Measurements from ENCODE around the gene BBS9.
"Not testable (repeated sequence)": the region's sequence is repeated elsewhere in the genome, so short reads cannot be mapped to it uniquely, and the experiment has no call there.

The BBS9 gene

GRCh38 chr7:33497051-33497450 lies 367.7 kb downstream of the BBS9 start:
- in situ Hi-C loops (cut with HindIII; ENCODE audit: low pct_ligation_motif_present, low pct_unique_long_range_greater_than_20kb, low sequenced_read_pairs), result no loop called here
- DNase-seq, result no peak

GRCh38 chr7:33500703-33501701 lies 371.6 kb downstream of the BBS9 start:
- no peak for DNase-seq

GRCh38 chr7:33503014-33503413 lies 373.6 kb downstream of the BBS9 start:
- DNase-seq, result no peak
- in situ Hi-C loops (cut with HindIII; ENCODE audit: low pct_ligation_motif_present, low pct_unique_long_range_greater_than_20kb, low sequenced_read_pairs), result no loop called here

More at GRCh38 chr7:33500703-33501701, 371.6 kb downstream of the BBS9 start:
- in situ Hi-C loops (cut with HindIII; ENCODE audit: low pct_ligation_motif_present, low pct_unique_long_range_greater_than_20kb, low sequenced_read_pairs), result no loop called here

GRCh38 chr7:33503736-33504135 lies 374.4 kb downstream of the BBS9 start:
- DNase-seq, result no peak
- in situ Hi-C loops (cut with HindIII; ENCODE audit: low pct_ligation_motif_present, low pct_unique_long_range_greater_than_20kb, low sequenced_read_pairs), result no loop called here

GRCh38 chr7:33504266-33504665 lies 374.9 kb downstream of the BBS9 start:
- DNase-seq, result no peak
- in situ Hi-C loops (cut with HindIII; ENCODE audit: low pct_ligation_motif_present, low pct_unique_long_range_greater_than_20kb, low sequenced_read_pairs), result no loop called here

GRCh38 chr7:33509206-33509605 lies 379.8 kb downstream of the BBS9 start:
- in situ Hi-C loops (cut with HindIII; ENCODE audit: low pct_ligation_motif_present, low pct_unique_long_range_greater_than_20kb, low sequenced_read_pairs), result no loop called here
- DNase-seq, result no peak

GRCh38 chr7:33511778-33512177 lies 382.4 kb downstream of the BBS9 start:
- no peak for DNase-seq
- in situ Hi-C loops (cut with HindIII; ENCODE audit: low pct_ligation_motif_present, low pct_unique_long_range_greater_than_20kb, low sequenced_read_pairs), result no loop called here

GRCh38 chr7:33516568-33516967 lies 387.2 kb downstream of the BBS9 start:
- in situ Hi-C loops (cut with HindIII; ENCODE audit: low pct_ligation_motif_present, low pct_unique_long_range_greater_than_20kb, low sequenced_read_pairs), result no loop called here
- DNase-seq, result no peak

- in situ Hi-C loops (cut with HindIII; ENCODE audit: low pct_ligation_motif_present, low pct_unique_long_range_greater_than_20kb, low sequenced_read_pairs), result no loop called here
- no peak for DNase-seq
These were observed 387.8 kb downstream of the BBS9 start for GRCh38 chr7:33517191-33517590.

GRCh38 chr7:33527008-33527407 lies 397.6 kb downstream of the BBS9 start:
- DNase-seq; in situ Hi-C loops (cut with HindIII; ENCODE audit: low pct_ligation_motif_present, low pct_unique_long_range_greater_than_20kb, low sequenced_read_pairs): not testable (repeated sequence)

GRCh38 chr7:33527613-33528012 lies 398.2 kb downstream of the BBS9 start:
- DNase-seq; in situ Hi-C loops (cut with HindIII; ENCODE audit: low pct_ligation_motif_present, low pct_unique_long_range_greater_than_20kb, low sequenced_read_pairs): not testable (repeated sequence)

GRCh38 chr7:33529070-33529469 lies 399.7 kb downstream of the BBS9 start:
- no peak for DNase-seq
- in situ Hi-C loops (cut with HindIII; ENCODE audit: low pct_ligation_motif_present, low pct_unique_long_range_greater_than_20kb, low sequenced_read_pairs), result no loop called here

- in situ Hi-C loops (cut with HindIII; ENCODE audit: low pct_ligation_motif_present, low pct_unique_long_range_greater_than_20kb, low sequenced_read_pairs), result no loop called here
- DNase-seq, result no peak
These were observed 401.3 kb downstream of the BBS9 start for GRCh38 chr7:33530664-33531063.

GRCh38 chr7:33531888-33532287 lies 402.5 kb downstream of the BBS9 start:
- in situ Hi-C loops (cut with HindIII; ENCODE audit: low pct_ligation_motif_present, low pct_unique_long_range_greater_than_20kb, low sequenced_read_pairs), result no loop called here
- DNase-seq, result no peak

- DNase-seq, result no peak
- in situ Hi-C loops (cut with HindIII; ENCODE audit: low pct_ligation_motif_present, low pct_unique_long_range_greater_than_20kb, low sequenced_read_pairs), result no loop called here
These were observed 405.5 kb downstream of the BBS9 start for GRCh38 chr7:33534833-33535232.

- in situ Hi-C loops (cut with HindIII; ENCODE audit: low pct_ligation_motif_present, low pct_unique_long_range_greater_than_20kb, low sequenced_read_pairs), result no loop called here
These were observed 406.6 kb downstream of the BBS9 start for GRCh38 chr7:33535989-33536388.

GRCh38 chr7:33536398-33537103 lies 407.2 kb downstream of the BBS9 start:
- in situ Hi-C loops (cut with HindIII; ENCODE audit: low pct_ligation_motif_present, low pct_unique_long_range_greater_than_20kb, low sequenced_read_pairs), result no loop called here
- no peak for DNase-seq

More at GRCh38 chr7:33535989-33536388, 406.6 kb downstream of the BBS9 start:
- no peak for DNase-seq

GRCh38 chr7:33537104-33537477 lies 407.7 kb downstream of the BBS9 start:
- no peak for DNase-seq
- in situ Hi-C loops (cut with HindIII; ENCODE audit: low pct_ligation_motif_present, low pct_unique_long_range_greater_than_20kb, low sequenced_read_pairs), result no loop called here

- no peak for DNase-seq
- in situ Hi-C loops (cut with HindIII; ENCODE audit: low pct_ligation_motif_present, low pct_unique_long_range_greater_than_20kb, low sequenced_read_pairs), result no loop called here
These were observed 409.8 kb downstream of the BBS9 start for GRCh38 chr7:33539198-33539597.
